VCaP (cell line): ENCODE data around the gene KCNQ2.
A peak's percentile ranks its signal among the peaks of the same experiment; 100 is the strongest.

Source experiments
- H3K27ac ChIP-seq: fragments of 450-650 bp; 2 replicates; pipeline ENCODE4 v1.5.1; 2017
- CTCF ChIP-seq: fragments of 450-650 bp; conservative IDR thresholded peaks from 2 replicates; pipeline ENCODE4 v1.5.1; 2017; ENCODE audit warnings: mild to moderate bottlenecking, moderate library complexity

KCNQ2 gene

GRCh38 chr20:63357921-63358905 is 114.2 kb downstream of the KCNQ2 start:
- peak overlapping the region; percentile 81 for H3K27ac ChIP-seq
- TF ChIP-seq CTCF: no peak

- H3K27ac ChIP-seq: peak overlapping the region; percentile 81
These were observed 115.2 kb downstream of the KCNQ2 start for GRCh38 chr20:63356931-63357879.

GRCh38 chr20:63356511-63356910 is 115.9 kb downstream of the KCNQ2 start:
- no peak for TF ChIP-seq CTCF
- no peak overlapping the region for H3K27ac ChIP-seq

More at GRCh38 chr20:63356931-63357879, 115.2 kb downstream of the KCNQ2 start:
- no peak for TF ChIP-seq CTCF

GRCh38 chr20:63355781-63356295 is 116.6 kb downstream of the KCNQ2 start:
- H3K27ac ChIP-seq: peak overlapping the region; percentile 14; the same call in 1 of the 2 replicates
- no peak for TF ChIP-seq CTCF

- peak overlapping the region; percentile 14; the same call in 1 of the 2 replicates for H3K27ac ChIP-seq
- no peak for TF ChIP-seq CTCF
These were observed 117.7 kb downstream of the KCNQ2 start for GRCh38 chr20:63354636-63355350.

GRCh38 chr20:63352811-63353221 is 119.6 kb downstream of the KCNQ2 start:
- TF ChIP-seq CTCF: no peak
- H3K27ac ChIP-seq: no peak overlapping the region
